HEK293T (cell line): ENCODE data around the gene EDN2.

Experiments used
- CTCF ChIA-PET: fragments of 350-600 bp; formaldehyde crosslinking; extraction: SDS; loops from one replicate; lab custom pipeline; 2021; ENCODE audit warnings: antibody characterized with exemption, inconsistent platforms; lab: Yijun Ruan, JAX
- POLR2A ChIA-PET: fragments of 350-600 bp; formaldehyde crosslinking; extraction: SDS; loops from one replicate; lab custom pipeline; 2020; ENCODE audit warnings: antibody characterized with exemption, inconsistent platforms; lab: Yijun Ruan, JAX
- DNase-seq: peaks from one replicate; pipeline ENCODE4 v3.0.0; 2012; ENCODE audit warnings: mixed read lengths; ENCODE audit errors: extremely low spot score
- ARNT ChIP-seq: fragments of 450-650 bp; IDR thresholded peaks from 2 replicates; pipeline ENCODE4 v1.6.1; 2017; ENCODE audit warnings: mild to moderate bottlenecking
- BHLHE40 ChIP-seq: fragments of 450-650 bp; IDR thresholded peaks from 2 replicates; pipeline ENCODE4 v1.6.1; 2016; ENCODE audit warnings: mild to moderate bottlenecking, moderate library complexity, borderline replicate concordance
- CTBP1 ChIP-seq: fragments of 450-650 bp; IDR thresholded peaks from 2 replicates; pipeline ENCODE4 v1.6.1; 2016; ENCODE audit warnings: borderline replicate concordance
- ELF4 ChIP-seq: fragments of 450-650 bp; IDR thresholded peaks from 2 replicates; pipeline ENCODE4 v1.6.1; 2017; ENCODE audit warnings: antibody characterized with exemption
- FOXA1 ChIP-seq: fragments of 450-650 bp; IDR thresholded peaks from 2 replicates; pipeline ENCODE4 v1.6.1; 2016; ENCODE audit warnings: mild to moderate bottlenecking
- FOXK2 ChIP-seq: fragments of 450-650 bp; IDR thresholded peaks from 2 replicates; pipeline ENCODE4 v1.6.1; 2016; ENCODE audit warnings: mild to moderate bottlenecking
- FOXM1 ChIP-seq: fragments of 450-650 bp; IDR thresholded peaks from 2 replicates; pipeline ENCODE4 v1.6.1; 2017; ENCODE audit warnings: mild to moderate bottlenecking, borderline replicate concordance
- HDGF ChIP-seq: fragments of 450-650 bp; IDR thresholded peaks from 2 replicates; pipeline ENCODE4 v1.6.1; 2017; ENCODE audit warnings: antibody characterized with exemption, borderline replicate concordance
- L3MBTL2 ChIP-seq: fragments of 450-650 bp; conservative IDR thresholded peaks from 2 replicates; pipeline ENCODE4 v1.6.1; 2016; ENCODE audit warnings: mild to moderate bottlenecking
- LEF1 ChIP-seq: fragments of 450-650 bp; IDR thresholded peaks from 2 replicates; pipeline ENCODE4 v1.6.1; 2017; ENCODE audit warnings: mild to moderate bottlenecking, borderline replicate concordance
- NFRKB ChIP-seq: fragments of 450-650 bp; IDR thresholded peaks from 2 replicates; pipeline ENCODE4 v1.6.1; 2016; ENCODE audit warnings: mild to moderate bottlenecking, moderate library complexity
- PKNOX1 ChIP-seq: fragments of 450-650 bp; IDR thresholded peaks from 2 replicates; pipeline ENCODE4 v1.6.1; 2016
- SP1 ChIP-seq: fragments of 450-650 bp; IDR thresholded peaks from 2 replicates; pipeline ENCODE4 v1.6.1; 2017
- SUZ12 ChIP-seq: fragments of 450-650 bp; IDR thresholded peaks from 2 replicates; pipeline ENCODE4 v1.6.1; 2016; ENCODE audit warnings: mild to moderate bottlenecking
- TARDBP ChIP-seq: fragments of 450-650 bp; IDR thresholded peaks from 2 replicates; pipeline ENCODE4 v1.6.1; 2016
- ZNF384 ChIP-seq: fragments of 450-650 bp; IDR thresholded peaks from 2 replicates; pipeline ENCODE4 v1.6.1; 2016

EDN2 gene

GRCh38 chr1:41439234-41439633 lies 45.2 kb downstream of the EDN2 start:
- ChIA-PET POLR2A (no interaction called here), CTCF (no interaction called here)
- TF ChIP-seq TARDBP (no peak), HDGF (no peak), LEF1 (no peak), CTBP1 (no peak), FOXA1 (no peak), FOXK2 (no peak), FOXM1 (no peak), ARNT (no peak), PKNOX1 (no peak), ZNF384 (no peak), L3MBTL2 (no peak), ELF4 (no peak), BHLHE40 (no peak), SUZ12 (no peak)
- no peak for DNase-seq

GRCh38 chr1:41438711-41439110 lies 45.8 kb downstream of the EDN2 start:
- POLR2A ChIA-PET: no interaction called here
- CTCF ChIA-PET: no interaction called here
- DNase-seq: no peak
- no peak for TF ChIP-seq TARDBP
- no peak for TF ChIP-seq NFRKB

- POLR2A ChIA-PET: no interaction called here
- DNase-seq: no peak
- TF ChIP-seq FOXM1: no peak
- TF ChIP-seq TARDBP: no peak
- TF ChIP-seq HDGF: no peak
- CTCF ChIA-PET: no interaction called here
Observed at GRCh38 chr1:41437011-41437355, 47.5 kb downstream of the EDN2 start.

GRCh38 chr1:41436281-41437010 lies 48.0 kb downstream of the EDN2 start:
- ChIA-PET POLR2A (no interaction called here), CTCF (interaction anchor here (0.6 kb wide), 1 partner anchor 117 kb away, joined by 4 read pairs; no protein-coding TSS in a partner anchor)
- TF ChIP-seq FOXM1 (no peak), L3MBTL2 (no peak), NFRKB (no peak), TARDBP (no peak), LEF1 (no peak), FOXA1 (no peak), ARNT (no peak), ZNF384 (no peak), PKNOX1 (no peak), ELF4 (no peak), FOXK2 (no peak), CTBP1 (no peak), SUZ12 (no peak), HDGF (no peak)
- no peak for DNase-seq

- no peak for DNase-seq
- ChIA-PET CTCF (interaction anchor here (0.6 to 1.3 kb wide), 3 partner anchors 9 to 117 kb away, joined by 3 to 4 read pairs (median 3); no protein-coding TSS in a partner anchor), POLR2A (no interaction called here)
- TF ChIP-seq ELF4 (no peak), ZNF384 (no peak), FOXA1 (no peak), PKNOX1 (no peak), SP1 (no peak), HDGF (no peak), CTBP1 (no peak), LEF1 (no peak), FOXM1 (no peak), ARNT (no peak), TARDBP (no peak), L3MBTL2 (no peak), NFRKB (no peak), FOXK2 (no peak), SUZ12 (no peak), BHLHE40 (no peak)
Observed at GRCh38 chr1:41435570-41436178, 48.8 kb downstream of the EDN2 start.

DNA sequence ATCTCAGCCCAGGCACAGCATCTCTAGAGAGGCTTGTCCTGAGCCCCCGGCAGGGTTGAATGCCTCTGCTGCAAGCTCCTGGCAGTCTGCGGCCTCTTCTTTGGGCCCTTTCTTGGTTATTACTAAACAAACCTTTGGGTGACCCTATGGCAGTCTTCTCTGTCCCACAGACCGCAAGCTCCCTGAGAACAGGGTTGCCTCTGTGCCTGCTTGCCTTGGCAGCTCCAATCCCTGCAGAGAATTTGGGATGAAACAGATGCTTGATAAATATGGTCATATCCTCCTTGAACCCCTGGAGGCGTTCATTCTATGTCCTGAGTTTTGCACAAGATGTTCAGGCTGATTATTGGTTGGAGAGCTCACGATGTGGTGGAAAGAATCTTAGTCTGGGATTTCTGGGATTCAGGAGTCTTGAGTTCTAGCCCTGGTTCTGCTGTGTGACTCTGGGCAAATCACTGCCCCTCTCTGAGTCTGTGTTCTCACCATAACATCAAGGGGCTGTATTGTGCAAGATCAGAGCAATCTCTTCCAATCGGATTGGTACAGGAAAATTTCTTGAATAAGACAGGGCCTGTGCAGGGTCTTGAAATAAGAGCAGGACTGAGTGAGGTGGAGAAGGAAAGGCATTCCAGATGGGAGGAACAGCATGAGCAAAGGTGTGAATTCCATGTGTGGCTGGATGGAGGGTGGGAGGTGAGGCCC lies 49.6 kb downstream of the EDN2 start:
- TF ChIP-seq FOXK2: no peak
- no peak for TF ChIP-seq FOXM1
- no peak for TF ChIP-seq FOXA1
- no peak for TF ChIP-seq ARNT
- no peak for TF ChIP-seq CTBP1
- TF ChIP-seq SP1: no peak
- TF ChIP-seq SUZ12: no peak
- TF ChIP-seq BHLHE40: no peak
- TF ChIP-seq TARDBP: no peak
- TF ChIP-seq L3MBTL2: no peak
- no peak for TF ChIP-seq LEF1
- no peak for TF ChIP-seq HDGF
- no peak for TF ChIP-seq ZNF384
- TF ChIP-seq NFRKB: no peak
- TF ChIP-seq ELF4: no peak
- no peak for TF ChIP-seq PKNOX1
- POLR2A ChIA-PET: no interaction called here
- DNase-seq: no peak
- CTCF ChIA-PET: interaction anchor here (0.9 to 2.0 kb wide), 3 partner anchors 9 to 57 kb away, joined by 3 to 5 read pairs (median 3); no protein-coding TSS in a partner anchor
